NCI-H2029 (cell line): Measurements from ENCODE around the gene DUOXA2.
"Not testable (repeated sequence)": the region's sequence is repeated elsewhere in the genome, so short reads cannot be mapped to it uniquely, and the experiment has no call there.

ENCODE experiments used
- DNase-seq: peaks from one replicate; lab custom pipeline; 2025; lab: John Stamatoyannopoulos, UW

Gene DUOXA2

GRCh38 chr15:45117308-45118130 is 3.4 kb downstream of the DUOXA2 start:
- no peak for DNase-seq

DNA sequence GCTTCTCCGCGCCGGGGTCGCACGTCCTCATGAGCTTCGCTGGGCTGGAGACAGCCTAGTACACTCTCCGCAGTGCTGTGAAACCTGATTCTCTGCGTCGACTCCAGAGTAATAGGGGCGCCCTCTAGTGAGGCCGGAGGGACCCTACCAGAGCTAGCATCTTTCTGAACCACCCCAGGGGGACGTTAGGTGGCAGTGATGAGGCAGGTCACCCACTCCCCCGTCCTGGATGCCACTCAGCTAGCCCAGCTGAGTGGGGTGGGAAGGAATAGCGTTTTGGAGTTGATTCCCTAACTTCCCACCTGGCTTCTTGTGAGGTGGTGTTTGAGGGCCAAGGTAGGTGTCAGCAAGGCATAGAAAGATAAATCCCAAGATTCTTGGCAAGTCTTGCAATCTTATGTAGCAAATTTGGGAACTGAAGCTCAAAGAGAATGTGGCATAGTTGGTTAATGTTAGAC is 4.0 kb downstream of the DUOXA2 start:
- DNase-seq: peak; percentile 59

DNA sequence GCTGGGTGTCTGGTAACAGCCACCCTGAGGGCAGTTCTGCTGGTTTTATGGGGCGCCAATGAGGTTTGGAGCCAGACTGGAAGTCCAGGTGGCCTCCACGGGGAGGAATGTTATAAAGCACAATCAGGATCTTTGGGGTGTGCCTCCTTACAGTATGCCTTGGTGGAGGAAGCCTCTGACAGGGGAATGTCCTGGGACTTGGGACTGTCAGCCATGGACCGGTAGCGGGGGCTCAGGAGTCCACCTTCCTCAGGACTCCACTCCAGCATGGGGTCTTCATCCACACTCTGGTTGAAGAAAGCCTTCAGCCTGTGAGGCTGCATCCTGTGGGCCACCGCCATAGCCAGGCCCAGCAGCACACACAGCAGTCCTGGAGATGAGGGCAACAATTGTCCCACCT is 4.9 kb downstream of the DUOXA2 start:
- no peak for DNase-seq

- no peak for DNase-seq
Observed at GRCh38 chr15:45120081-45120972, 6.2 kb downstream of the DUOXA2 start.

- no peak for DNase-seq
Observed at GRCh38 chr15:45121020-45121419, 6.9 kb downstream of the DUOXA2 start.

DNA sequence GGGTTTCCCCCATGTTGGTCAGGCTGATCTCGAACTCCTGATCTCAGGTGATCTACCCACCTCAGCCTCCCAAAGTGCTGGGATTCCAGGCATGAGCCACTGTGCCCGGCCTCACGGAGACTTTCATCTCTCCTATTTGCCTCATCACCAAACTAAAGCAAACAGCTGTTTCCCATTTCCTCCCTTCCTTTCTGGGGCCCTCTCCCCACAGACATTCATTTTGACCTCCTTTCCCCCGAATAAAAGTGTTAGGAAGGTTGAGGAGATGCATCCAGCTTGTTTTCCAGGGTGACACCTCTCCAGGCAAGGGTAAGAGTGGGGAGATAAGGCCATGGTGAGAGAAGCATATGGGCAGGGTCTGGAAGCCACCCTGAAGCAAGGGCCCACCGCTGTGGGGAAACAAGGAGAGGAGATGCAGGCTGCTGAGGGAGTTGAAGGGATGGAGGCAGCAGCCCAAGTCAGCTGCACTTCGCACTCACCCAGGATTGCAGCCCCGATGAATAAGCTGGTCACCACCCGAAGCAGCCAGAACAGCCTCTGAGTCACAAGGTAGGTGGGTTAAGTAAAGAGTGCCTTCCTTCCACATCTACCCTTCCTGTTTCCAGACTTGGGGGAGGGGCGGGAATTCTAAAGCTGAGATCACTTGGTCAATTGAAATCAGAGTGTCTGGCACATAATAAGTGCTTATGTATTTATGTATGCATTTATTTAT is 7.7 kb downstream of the DUOXA2 start:
- no peak for DNase-seq

DNA sequence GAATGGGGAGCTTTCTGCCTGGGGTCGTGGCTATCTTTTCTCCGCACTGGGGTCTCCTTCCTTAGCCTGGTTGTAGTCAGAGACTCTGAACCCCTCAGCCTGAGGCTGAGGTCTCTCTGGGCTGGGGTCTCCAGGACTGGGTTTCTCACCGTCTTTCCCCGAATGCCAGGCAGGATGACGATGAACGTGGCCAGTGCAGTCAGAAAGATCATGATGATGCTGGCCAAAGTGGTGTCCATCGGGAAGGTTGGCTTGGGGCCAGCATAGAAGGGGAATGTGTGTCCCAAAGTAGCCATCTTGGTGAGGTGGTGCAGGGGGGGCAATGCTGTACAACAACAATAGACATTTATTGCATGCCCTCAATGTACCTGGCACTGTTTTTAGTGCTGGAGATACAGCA is 8.6 kb downstream of the DUOXA2 start:
- DNase-seq: no peak

- DNase-seq: no peak
Observed at GRCh38 chr15:45123397-45123796, 9.3 kb downstream of the DUOXA2 start.

- peak; percentile 22 for DNase-seq
Observed at GRCh38 chr15:45126535-45127158, 12.5 kb downstream of the DUOXA2 start.

DNA sequence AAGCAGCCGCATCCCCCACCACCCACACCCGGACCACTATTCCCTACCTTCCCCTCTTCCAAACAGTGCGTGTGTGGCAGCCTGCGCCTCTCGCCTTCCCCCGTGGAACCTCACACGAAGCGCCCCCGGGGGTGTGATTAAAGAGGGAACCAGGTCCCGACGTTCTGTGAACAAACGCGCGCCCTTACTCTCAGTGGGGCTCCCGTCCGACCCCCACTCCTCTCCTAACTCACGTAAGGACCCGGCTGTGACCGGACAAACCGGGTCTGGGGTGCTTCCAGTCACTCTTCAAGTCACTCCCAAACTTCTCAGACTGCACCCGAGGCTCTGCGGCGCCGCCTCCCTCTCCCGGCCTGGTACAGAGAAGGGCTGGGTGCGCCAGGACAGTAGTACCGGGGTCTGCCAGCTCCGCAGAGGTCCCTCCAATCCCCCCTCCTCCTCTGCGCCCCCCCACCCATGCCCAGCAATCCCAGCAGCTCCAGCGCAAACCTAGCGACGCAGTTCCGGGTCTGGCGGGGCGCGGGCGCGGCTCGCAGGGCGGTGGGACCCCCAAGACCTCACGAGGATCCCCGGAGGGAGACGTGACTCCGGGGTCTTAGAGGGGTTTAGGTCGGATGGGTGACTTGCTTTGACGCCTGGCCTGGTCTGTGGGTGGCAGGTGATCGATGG is 15.0 kb downstream of the DUOXA2 start:
- no peak for DNase-seq

GRCh38 chr15:45129651-45130129 is 15.6 kb downstream of the DUOXA2 start, which contains the start of the genes DUOX1 and DUOXA1:
Gene DUOX1 (plus strand): TSS chr15:45129994. CDS start chr15:45131967, 1,973 bp downstream.
Gene DUOXA1 (minus strand): TSS chr15:45129879. CDS start chr15:45123014, 6,865 bp downstream.
- DNase-seq: no peak

DNA sequence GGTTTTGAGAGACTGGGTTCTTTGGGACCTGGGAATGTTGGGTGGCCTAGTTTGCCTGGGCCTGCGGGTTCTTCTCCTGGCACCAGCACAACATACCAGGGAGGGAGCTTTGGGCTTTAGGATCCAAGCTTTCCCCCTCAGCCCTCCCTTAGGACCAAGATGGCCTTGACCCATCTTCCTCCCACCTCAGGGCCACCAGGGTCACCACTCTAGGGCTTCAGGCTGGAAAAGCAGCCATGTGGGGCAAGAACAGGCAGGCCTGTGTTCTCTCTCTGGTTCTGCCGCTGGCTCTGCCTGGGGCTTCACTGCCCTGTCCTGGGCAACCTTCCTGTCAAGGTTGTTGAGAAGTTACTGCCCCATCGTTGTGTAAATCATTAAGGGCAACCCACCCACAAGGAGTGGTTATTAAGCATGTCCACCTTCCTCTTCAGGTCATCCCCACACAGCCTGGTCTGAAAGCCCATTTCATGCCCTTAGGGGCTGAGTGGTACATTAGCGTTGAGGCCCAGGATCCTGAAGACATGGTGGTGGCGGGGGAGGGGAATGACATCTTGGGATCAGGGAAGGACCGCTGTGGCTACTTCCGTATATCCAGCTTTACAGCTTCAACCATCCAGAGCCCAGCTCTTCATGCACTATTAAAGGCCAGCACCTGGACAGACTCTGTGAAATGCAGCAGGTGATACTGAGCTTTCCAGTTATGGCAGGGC is 16.3 kb downstream of the DUOXA2 start:
- DNase-seq: no peak

DNA sequence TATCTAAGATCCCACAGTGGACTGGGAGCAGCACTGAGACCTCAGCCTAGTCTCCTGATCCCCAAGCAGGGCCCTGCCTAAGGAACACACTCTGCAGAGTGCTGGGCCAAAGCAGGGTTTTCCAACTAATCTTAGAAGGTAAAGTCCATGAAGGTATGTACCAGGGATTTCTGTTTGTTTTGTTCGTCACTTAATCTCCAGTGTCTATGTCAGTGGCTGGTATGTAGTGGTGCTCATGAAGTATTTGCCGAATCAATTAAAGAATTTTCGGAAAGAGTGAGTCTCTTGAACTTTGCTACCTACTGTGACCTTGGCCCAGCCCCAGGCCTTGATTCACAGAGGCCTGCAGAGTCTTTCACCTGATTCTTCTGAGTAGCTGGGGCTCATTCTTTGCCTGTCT is 17.4 kb downstream of the DUOXA2 start:
- no peak for DNase-seq

- DNase-seq: no peak
Observed at GRCh38 chr15:45132844-45133560, 18.9 kb downstream of the DUOXA2 start.

- no peak for DNase-seq
Observed at GRCh38 chr15:45133561-45133920, 19.4 kb downstream of the DUOXA2 start.

GRCh38 chr15:45134046-45134445 is 19.9 kb downstream of the DUOXA2 start:
- no peak for DNase-seq

- DNase-seq: no peak
Observed at GRCh38 chr15:45134682-45135604, 20.8 kb downstream of the DUOXA2 start.

DNA sequence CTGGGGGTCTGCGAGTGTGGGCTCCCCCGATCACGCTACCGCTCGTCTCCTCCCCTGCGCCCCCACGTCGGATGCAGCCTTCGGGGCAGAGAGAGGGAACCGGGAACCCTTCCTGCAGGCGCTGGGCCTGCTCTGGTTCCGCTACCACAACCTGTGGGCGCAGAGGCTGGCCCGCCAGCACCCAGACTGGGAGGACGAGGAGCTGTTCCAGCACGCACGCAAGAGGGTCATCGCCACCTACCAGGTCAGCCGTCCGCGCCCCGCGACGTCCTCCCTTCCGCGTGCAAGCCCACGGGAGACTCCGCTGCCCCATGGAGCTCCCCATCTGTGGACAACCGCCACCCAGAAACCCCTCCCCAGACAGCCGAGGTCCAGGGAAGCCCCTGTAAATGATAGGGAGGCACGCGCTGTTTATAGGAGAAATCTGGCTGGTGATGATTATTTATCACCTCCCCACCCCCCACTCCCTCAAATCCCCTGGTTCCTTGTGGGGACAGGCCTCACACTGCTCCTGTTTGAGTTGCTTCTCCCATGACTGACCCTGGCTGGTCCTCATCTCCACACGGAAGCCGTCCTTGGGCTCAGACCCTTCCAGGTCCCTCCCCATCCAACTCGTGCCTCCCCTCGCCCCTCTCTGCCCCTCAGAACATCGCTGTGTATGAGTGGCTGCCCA is 21.7 kb downstream of the DUOXA2 start:
- not testable (repeated sequence) for DNase-seq
